DMS79 treated with DMSO at 0.1 percent for 48 hours (cell line): ENCODE measurements around the gene MYO18A.
"Not testable (repeated sequence)": the region's sequence is repeated elsewhere in the genome, so short reads cannot be mapped to it uniquely, and the experiment has no call there.

Experiments
- DNase-seq: peaks from one replicate; lab custom pipeline; 2025; lab: John Stamatoyannopoulos, UW

The MYO18A gene

GRCh38 chr17:29165261-29165660 lies 14.9 kb downstream of the MYO18A start:
- DNase-seq, result no peak

DNA sequence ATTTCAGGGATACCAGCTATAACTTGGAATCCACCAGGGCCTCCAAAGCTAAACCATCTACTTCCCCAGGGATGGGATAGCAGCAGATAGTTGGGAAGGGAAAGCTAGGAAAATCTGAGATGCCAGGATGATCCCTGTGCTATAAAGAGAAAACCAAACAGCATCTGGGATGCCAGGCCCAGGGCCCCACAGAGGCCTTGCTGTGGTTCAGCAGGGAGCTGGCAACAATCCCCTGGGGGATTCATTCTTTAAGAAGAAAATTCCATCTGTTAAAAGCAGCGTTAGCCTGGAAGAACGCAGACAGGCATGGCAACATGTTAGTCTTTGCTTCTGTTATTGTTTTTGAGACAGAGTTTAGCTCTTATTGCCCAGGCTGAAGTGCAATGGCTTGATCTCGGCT lies 16.6 kb downstream of the MYO18A start:
- no peak for DNase-seq

GRCh38 chr17:29162909-29163341 lies 17.3 kb downstream of the MYO18A start:
- no peak for DNase-seq

GRCh38 chr17:29162082-29162908 lies 17.9 kb downstream of the MYO18A start:
- DNase-seq, result no peak

- no peak for DNase-seq
These were observed 19.9 kb downstream of the MYO18A start for GRCh38 chr17:29160253-29160652.

DNA sequence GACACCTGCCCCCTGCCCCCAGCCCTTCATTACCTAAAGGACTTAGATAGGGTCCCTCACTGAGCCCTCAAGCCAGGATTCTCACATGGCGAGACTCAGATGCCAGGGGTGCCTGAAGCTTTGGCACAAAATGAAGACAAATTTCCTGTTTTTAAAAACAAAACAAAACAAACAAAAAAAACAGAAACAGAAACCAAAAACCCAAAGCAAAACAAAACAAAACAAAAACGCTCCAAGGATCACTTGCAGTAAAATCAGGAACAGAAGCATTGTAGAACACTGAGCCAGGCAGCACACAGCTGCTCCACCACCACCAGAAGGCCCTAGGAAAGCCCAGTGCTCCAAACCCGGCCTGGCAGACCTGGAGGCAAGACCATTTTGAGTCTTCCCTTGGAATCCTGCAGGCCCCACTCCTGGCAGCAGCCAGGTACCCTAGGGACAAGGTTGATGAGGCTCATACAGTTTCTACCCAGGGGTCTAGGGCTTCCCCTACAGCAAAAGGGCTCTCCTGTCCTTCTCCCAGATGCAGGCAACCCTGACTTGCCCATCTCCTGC lies 20.8 kb downstream of the MYO18A start:
- no peak for DNase-seq

- no peak for DNase-seq
These were observed 21.5 kb downstream of the MYO18A start for GRCh38 chr17:29158488-29159275.

DNA sequence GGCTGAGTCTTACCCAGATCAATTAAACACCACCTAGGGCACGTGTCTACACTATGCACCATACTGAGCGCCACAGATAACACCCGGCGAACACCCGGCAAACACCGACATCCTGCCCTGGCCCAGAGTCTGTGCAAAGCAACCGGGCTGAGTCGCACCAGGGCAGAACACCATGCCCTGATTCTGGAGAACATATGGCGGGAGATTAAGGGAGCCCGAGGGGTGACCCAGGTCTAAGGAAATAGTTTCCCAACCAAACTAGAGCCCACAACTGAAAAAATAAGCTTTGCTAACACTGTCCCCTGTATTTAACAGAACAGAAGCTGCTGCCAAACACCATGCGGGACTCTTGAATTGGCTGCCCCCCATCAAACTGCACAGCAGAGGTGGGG lies 22.1 kb downstream of the MYO18A start:
- no peak for DNase-seq

- no peak for DNase-seq
These were observed 22.9 kb downstream of the MYO18A start for GRCh38 chr17:29157310-29157709.

- no peak for DNase-seq
These were observed 23.4 kb downstream of the MYO18A start for GRCh38 chr17:29156781-29157180.

- DNase-seq, result no peak
These were observed 24.2 kb downstream of the MYO18A start for GRCh38 chr17:29155966-29156338.

DNA sequence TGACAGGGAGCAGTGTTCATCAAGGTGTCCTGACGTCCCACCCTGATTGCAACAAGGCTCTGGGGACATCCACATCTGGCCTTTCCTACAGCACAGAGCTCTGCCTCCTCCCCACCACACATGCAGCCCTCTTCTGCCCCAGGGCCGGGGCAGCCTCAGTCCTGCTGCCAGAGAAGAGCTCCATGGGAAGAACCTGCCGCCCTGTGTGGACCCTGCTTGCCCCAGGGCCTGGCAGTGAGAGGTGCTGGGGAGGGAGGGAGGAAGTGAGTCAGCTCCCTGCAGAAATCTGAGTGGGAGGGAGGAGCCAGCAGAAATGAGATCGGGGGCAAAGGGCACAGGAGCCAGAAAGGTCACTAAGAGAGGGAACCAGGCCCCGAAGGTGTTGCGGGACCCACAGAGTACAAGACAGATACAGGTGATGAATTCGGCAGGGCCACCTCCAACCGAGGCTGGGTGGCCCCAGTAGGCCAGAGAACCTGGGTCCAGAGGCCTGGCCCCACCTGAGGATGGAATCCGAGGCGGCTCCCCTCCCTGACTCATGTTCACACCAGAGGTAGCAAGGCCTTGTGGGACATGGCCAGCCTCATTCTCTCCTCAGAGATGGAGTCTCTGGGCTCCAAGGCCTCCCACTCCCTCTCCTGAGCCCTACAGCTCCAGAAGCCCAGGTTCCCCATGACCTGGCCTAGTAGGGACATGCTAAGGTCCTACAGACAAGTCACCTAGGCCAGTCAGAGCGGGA lies 24.8 kb downstream of the MYO18A start:
- DNase-seq, result no peak

- no peak for DNase-seq
These were observed 25.5 kb downstream of the MYO18A start for GRCh38 chr17:29154516-29155226.

- DNase-seq, result no peak
These were observed 28.6 kb downstream of the MYO18A start for GRCh38 chr17:29151567-29151966.

DNA sequence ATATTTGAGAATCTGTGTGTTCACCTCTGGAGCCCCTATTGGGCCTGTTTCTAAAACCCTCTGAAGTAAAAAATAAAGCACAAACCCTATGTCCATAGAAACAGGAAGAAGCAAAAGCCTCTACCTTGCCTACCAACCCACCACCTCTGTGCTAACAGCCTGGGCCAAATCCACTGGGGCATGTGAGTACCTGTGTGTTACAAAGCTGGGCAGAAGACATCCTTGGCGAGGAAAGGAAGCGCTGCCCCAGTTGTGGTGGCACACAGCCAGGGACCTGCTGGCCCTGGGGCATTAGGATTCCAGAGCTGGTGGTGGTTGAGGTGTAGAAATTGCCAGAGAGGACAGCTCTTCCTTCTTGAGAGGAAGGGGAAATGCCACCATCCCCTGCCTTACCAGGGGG lies 30.0 kb downstream of the MYO18A start:
- no peak for DNase-seq

- peak; percentile 51 for DNase-seq
These were observed 30.6 kb downstream of the MYO18A start for GRCh38 chr17:29149431-29150064.

- DNase-seq, result peak; percentile 89
These were observed 31.3 kb downstream of the MYO18A start for GRCh38 chr17:29148790-29149430.

- DNase-seq, result peak; percentile 89
These were observed 31.9 kb downstream of the MYO18A start for GRCh38 chr17:29148257-29148789.

- DNase-seq, result peak; percentile 39
These were observed 32.5 kb downstream of the MYO18A start for GRCh38 chr17:29147682-29148081.

GRCh38 chr17:29147228-29147627 lies 33.0 kb downstream of the MYO18A start:
- DNase-seq, result not testable (repeated sequence)
